Nephron (organoid): ENCODE measurements around the gene GAGE10.
A peak's percentile ranks its signal among the peaks of the same experiment; 100 is the strongest.
"Not testable (repeated sequence)": the region's sequence is repeated elsewhere in the genome, so short reads cannot be mapped to it uniquely, and the experiment has no call there.

ENCODE experiments used
- H3K27ac Mint-ChIP-seq, 3 experiments: 2 replicates each; pipeline ENCODE4 v1.8.0; 2020; ENCODE audit warnings: mixed read lengths in 3 of 3, mild to moderate bottlenecking in 2 of 3, moderate library complexity in 1 of 3
- H3K27me3 Mint-ChIP-seq: 2 replicates; pipeline ENCODE4 v1.8.0; 2021; ENCODE audit warnings: low read depth, mild to moderate bottlenecking, moderate library complexity, mixed read lengths
- H3K36me3 Mint-ChIP-seq: 2 replicates; pipeline ENCODE4 v1.8.0; 2020; ENCODE audit warnings: low read depth, mixed read lengths
- H3K4me1 Mint-ChIP-seq: 2 replicates; pipeline ENCODE4 v1.8.0; 2020; ENCODE audit warnings: mixed read lengths
- H3K4me3 Mint-ChIP-seq, 3 experiments: 2 replicates each; pipeline ENCODE4 v1.8.0; 2020; ENCODE audit warnings: mild to moderate bottlenecking in 3 of 3, mixed read lengths in 3 of 3, moderate library complexity in 2 of 3
- H3K9me3 Mint-ChIP-seq: 2 replicates; pipeline ENCODE4 v1.8.0; 2020; ENCODE audit warnings: mixed read lengths
- CTCF ChIP-seq, 3 experiments: fragments of 200-600 bp; sonication (generic); IDR thresholded peaks; one replicate each; pipeline ENCODE4 v1.5.0; 2021; ENCODE audit warnings: antibody characterized with exemption in 3 of 3; ENCODE audit not compliant: unreplicated experiment in 3 of 3

The GAGE10 gene

GRCh38 chrX:49308604-49309269, 5.3 kb downstream of the GAGE10 start:
- Mint-ChIP-seq H3K4me1 (peaks cover 21% of the 10 kb centered on the region), H3K9me3 (peaks cover 7% of the 10 kb centered on the region), H3K27me3 (no peaks in the 10 kb centered on the region), H3K4me3 (peak overlapping the region; percentile 61 to 70 (median 69)), H3K36me3 (peaks cover 4% of the 10 kb centered on the region), H3K27ac (peak overlapping the region; percentile 95 to 98 (median 98))
- no peak for TF ChIP-seq CTCF (IDR thresholded peaks at IDR 0.05; ENCODE audit: unreplicated experiment in 3 of 3)

DNA sequence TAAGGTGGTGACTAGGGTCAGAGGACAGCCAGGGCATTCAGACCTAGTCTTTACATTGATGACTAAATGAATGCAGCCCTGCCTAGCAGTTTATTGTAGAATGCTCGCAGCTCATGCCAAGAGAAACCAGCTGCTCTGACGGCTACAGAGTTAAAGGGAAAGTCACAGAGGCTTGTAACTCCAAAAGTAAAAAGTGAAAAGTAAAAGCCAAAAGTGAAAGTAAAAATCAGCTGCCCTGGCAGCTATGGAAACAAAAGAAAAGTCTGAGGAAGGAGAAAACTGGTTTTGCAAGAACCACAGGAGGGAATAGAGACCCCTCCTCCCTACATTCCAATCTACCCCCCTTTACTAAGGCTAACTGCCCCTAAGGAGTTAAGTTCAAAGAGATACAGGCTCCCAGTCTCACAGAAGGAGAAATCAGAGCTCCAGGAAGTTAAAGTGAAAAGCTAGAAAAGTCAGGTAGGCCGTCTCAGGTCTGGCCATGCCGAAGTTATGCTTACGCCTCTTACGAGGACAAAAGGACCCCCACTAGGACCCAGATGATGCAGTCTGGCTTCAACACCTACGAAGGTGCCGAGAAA, 6.0 kb downstream of the GAGE10 start:
- TF ChIP-seq CTCF (IDR thresholded peaks at IDR 0.05; ENCODE audit: unreplicated experiment in 3 of 3): no peak
- Mint-ChIP-seq H3K4me3 (peak overlapping the region; percentile 61 to 70 (median 69)), H3K9me3 (peaks cover 3% of the 10 kb centered on the region), H3K27ac (peak overlapping the region; percentile 95 to 98 (median 98)), H3K27me3 (no peaks in the 10 kb centered on the region), H3K4me1 (peaks cover 21% of the 10 kb centered on the region), H3K36me3 (peaks cover 4% of the 10 kb centered on the region)

GRCh38 chrX:49310371-49310770, 6.9 kb downstream of the GAGE10 start:
- no peak for TF ChIP-seq CTCF (IDR thresholded peaks at IDR 0.05; ENCODE audit: unreplicated experiment in 3 of 3)

GRCh38 chrX:49312176-49312575, 8.7 kb downstream of the GAGE10 start:
- no peak for TF ChIP-seq CTCF (IDR thresholded peaks at IDR 0.05; ENCODE audit: unreplicated experiment in 3 of 3)
- Mint-ChIP-seq H3K4me3 (no peak overlapping the region), H3K27ac (no peak overlapping the region), H3K4me1 (peaks cover 21% of the 10 kb centered on the region), H3K27me3 (no peaks in the 10 kb centered on the region), H3K9me3 (peaks cover 5% of the 10 kb centered on the region), H3K36me3 (peaks cover 4% of the 10 kb centered on the region)

More at GRCh38 chrX:49310371-49310770, 6.9 kb downstream of the GAGE10 start:
- peaks cover 21% of the 10 kb centered on the region for H3K4me1 Mint-ChIP-seq
- H3K9me3 Mint-ChIP-seq: peaks cover 5% of the 10 kb centered on the region
- H3K27me3 Mint-ChIP-seq: no peaks in the 10 kb centered on the region
- H3K4me3 Mint-ChIP-seq: peak overlapping the region in 2 of 3 experiments; percentile 37 to 63
- H3K27ac Mint-ChIP-seq: peak overlapping the region; percentile 95 to 98 (median 98)
- peaks cover 4% of the 10 kb centered on the region for H3K36me3 Mint-ChIP-seq

DNA sequence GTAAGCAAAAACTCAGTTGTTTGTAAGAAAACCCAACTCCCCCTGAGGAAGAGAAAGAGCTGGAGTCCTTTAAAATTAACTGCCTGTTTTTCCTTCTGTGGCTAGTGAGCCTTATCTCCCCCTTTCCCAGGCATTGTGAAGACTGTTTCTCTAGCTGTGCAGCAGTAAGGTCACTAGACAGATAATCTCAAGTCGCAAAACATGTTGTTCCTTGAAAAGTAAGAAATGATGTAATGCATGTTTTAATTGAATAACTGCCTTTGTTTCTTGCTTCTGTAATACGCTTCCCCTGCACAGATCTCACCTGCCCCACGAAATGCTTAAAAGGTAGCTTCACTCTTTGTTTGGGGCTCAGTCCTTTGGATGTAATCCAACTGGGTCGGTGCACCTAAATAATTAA, 12.6 kb downstream of the GAGE10 start:
- H3K4me1 Mint-ChIP-seq: no peaks in the 10 kb centered on the region
- TF ChIP-seq CTCF (IDR thresholded peaks at IDR 0.05; ENCODE audit: unreplicated experiment in 3 of 3): no peak
- H3K27ac Mint-ChIP-seq: no peak overlapping the region
- H3K27me3 Mint-ChIP-seq: no peaks in the 10 kb centered on the region
- no peak overlapping the region for H3K4me3 Mint-ChIP-seq
- no peaks in the 10 kb centered on the region for H3K36me3 Mint-ChIP-seq
- H3K9me3 Mint-ChIP-seq: peaks cover 2% of the 10 kb centered on the region

- not testable (repeated sequence) for H3K36me3 Mint-ChIP-seq, H3K4me3 Mint-ChIP-seq, H3K27me3 Mint-ChIP-seq
Measured at GRCh38 chrX:49321737-49322136, 18.3 kb downstream of the GAGE10 start, which contains the start of gene GAGE12J. Gene GAGE12J, plus strand, starts transcription at chrX:49322037. Its CDS starts 1,157 bp downstream, at chrX:49323194.

DNA sequence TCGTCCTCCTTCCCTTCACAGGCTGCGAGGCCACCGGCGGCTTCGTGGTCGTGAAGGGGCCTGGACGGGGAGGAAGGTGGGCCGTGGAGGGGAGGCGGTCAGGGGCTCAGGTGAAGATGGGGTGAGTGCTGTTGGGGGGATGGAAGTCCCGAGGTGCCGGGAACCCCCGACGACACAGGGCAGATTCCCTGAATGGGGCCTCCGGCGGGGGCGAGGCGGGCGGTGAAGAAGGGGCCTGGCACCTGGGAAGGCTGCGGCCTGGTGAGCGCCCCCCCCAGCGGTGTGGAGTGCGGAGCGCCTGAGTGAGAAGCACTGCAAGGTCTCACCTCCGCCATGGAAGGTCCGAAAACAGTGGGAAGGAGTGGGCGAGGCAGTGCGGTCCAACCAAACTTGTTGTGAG, 18.8 kb downstream of the GAGE10 start:
- not testable (repeated sequence) for H3K27ac Mint-ChIP-seq, H3K4me3 Mint-ChIP-seq, H3K27me3 Mint-ChIP-seq, H3K36me3 Mint-ChIP-seq, H3K9me3 Mint-ChIP-seq, H3K4me1 Mint-ChIP-seq

More at GRCh38 chrX:49321737-49322136, 18.3 kb downstream of the GAGE10 start, which contains the start of gene GAGE12J:
- not testable (repeated sequence) for H3K27ac Mint-ChIP-seq, H3K4me1 Mint-ChIP-seq, H3K9me3 Mint-ChIP-seq

GRCh38 chrX:49323735-49324134, 20.3 kb downstream of the GAGE10 start:
- H3K4me1 Mint-ChIP-seq, H3K27ac Mint-ChIP-seq, H3K9me3 Mint-ChIP-seq, H3K36me3 Mint-ChIP-seq, H3K4me3 Mint-ChIP-seq, H3K27me3 Mint-ChIP-seq: not testable (repeated sequence)

GRCh38 chrX:49330421-49330820, 27.0 kb downstream of the GAGE10 start:
- not testable (repeated sequence) for H3K27me3 Mint-ChIP-seq, H3K27ac Mint-ChIP-seq, H3K4me3 Mint-ChIP-seq, H3K4me1 Mint-ChIP-seq, H3K9me3 Mint-ChIP-seq, H3K36me3 Mint-ChIP-seq

DNA sequence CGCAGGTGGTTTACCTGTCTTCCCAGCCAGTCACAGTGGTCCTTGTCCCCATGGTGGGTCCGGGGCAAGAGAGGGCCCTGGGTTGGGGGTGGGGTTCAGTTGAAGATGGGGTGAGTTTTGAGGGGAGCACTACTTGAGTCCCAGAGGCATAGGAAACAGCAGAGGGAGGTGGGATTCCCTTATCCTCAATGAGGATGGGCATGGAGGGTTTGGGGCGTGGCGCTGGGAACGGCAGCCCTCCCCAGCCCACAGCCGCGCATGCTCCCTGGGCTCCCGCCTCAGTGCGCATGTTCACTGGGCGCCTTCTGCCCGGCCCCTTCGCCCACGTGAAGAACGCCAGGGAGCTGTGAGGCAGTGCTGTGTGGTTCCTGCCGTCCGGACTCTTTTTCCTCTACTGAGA, 27.8 kb downstream of the GAGE10 start, which contains the start of gene GAGE13:
Gene GAGE13 (plus strand): TSS at position 301 of the 400 bp plus-strand sequence. CDS start 1,156 bp downstream, outside the sequence.
- not testable (repeated sequence) for H3K36me3 Mint-ChIP-seq, H3K27ac Mint-ChIP-seq, H3K27me3 Mint-ChIP-seq, H3K4me1 Mint-ChIP-seq, H3K9me3 Mint-ChIP-seq, H3K4me3 Mint-ChIP-seq
